ENCODE data around the gene SSU72.
"Not testable (repeated sequence)": the region's sequence is repeated elsewhere in the genome, so short reads cannot be mapped to it uniquely, and the experiment has no call there.

SSU72 gene

GRCh38 chr1:1529321-1529720 is 45.3 kb downstream of the SSU72 start:
- in situ Hi-C loops (cut with MboI; ENCODE audit: low sequenced_read_pairs, unreplicated experiment): no loop called here
- TF ChIP-seq CTCF (IDR thresholded peaks at IDR 0.05; ENCODE audit: borderline replicate concordance, control extremely low read depth, extremely low read depth, insufficient read depth, missing control alignments): no peak
- DNase-seq (ENCODE audit: low spot score): no peak

- in situ Hi-C loops (cut with MboI; ENCODE audit: low sequenced_read_pairs, unreplicated experiment): no loop called here
- DNase-seq (ENCODE audit: low spot score): no peak
- no peak for TF ChIP-seq CTCF (IDR thresholded peaks at IDR 0.05; ENCODE audit: borderline replicate concordance, control extremely low read depth, extremely low read depth, insufficient read depth, missing control alignments)
Measured at GRCh38 chr1:1528301-1529267, 46.1 kb downstream of the SSU72 start.

DNA sequence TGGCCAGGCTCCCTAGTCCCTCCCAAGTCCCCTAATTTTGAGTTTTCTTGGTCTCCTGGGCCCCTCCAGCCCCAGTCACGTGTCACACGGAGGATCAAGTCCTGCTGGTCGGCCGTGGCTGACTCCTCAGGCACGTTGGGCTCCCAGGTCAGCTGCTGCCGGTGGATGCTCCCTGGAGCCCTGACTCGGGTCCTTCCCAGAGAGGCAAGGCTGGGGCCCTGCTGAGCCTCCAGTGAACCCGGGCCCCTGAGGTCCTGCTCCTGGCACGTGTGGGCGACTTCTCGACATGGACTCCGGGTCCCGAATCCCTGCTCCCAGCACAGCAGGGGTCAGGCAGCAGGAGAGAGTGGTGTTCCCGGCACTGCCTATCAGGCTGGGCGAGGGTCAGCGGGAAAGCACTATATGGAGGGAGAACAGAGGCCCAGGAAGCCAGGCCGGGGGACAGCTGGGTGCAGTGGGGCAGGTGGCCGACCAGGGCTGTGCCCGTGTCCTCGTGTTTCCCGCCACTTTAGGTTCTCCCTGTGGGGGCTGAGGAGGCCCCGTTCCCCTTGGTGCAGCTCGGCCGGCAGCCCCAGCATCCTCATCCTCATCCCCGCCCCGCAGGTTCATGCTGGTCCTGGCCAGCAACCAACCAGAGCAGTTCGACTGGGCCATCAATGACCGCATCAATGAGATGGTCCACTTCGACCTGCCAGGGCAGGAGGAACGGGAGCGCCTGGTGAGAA is 47.4 kb downstream of the SSU72 start:
- no peak for DNase-seq (ENCODE audit: low spot score)
- TF ChIP-seq CTCF (IDR thresholded peaks at IDR 0.05; ENCODE audit: borderline replicate concordance, control extremely low read depth, extremely low read depth, insufficient read depth, missing control alignments): no peak
- in situ Hi-C loops (cut with MboI; ENCODE audit: low sequenced_read_pairs, unreplicated experiment): no loop called here

DNA sequence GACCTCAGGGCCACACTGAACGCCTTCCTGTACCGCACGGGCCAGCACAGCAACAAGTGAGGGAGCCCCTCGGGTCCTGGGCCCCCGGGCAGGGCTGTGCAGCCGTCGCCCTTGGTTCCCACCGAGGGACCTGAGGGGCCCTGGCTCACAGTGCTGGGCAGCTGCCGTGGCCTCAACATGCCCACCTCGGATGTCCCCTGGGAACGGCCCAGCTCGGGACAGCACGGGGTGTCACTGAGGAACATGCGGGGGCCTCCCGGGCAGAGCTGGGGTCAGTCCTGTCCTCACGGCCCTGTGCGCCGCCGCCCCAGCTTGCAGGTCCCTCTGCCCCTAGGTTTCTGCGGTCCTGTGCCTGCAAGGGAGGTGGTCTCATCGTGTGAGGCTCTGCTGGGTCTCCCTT is 48.2 kb downstream of the SSU72 start:
- in situ Hi-C loops (cut with MboI; ENCODE audit: low sequenced_read_pairs, unreplicated experiment); DNase-seq (ENCODE audit: low spot score): not testable (repeated sequence)

DNA sequence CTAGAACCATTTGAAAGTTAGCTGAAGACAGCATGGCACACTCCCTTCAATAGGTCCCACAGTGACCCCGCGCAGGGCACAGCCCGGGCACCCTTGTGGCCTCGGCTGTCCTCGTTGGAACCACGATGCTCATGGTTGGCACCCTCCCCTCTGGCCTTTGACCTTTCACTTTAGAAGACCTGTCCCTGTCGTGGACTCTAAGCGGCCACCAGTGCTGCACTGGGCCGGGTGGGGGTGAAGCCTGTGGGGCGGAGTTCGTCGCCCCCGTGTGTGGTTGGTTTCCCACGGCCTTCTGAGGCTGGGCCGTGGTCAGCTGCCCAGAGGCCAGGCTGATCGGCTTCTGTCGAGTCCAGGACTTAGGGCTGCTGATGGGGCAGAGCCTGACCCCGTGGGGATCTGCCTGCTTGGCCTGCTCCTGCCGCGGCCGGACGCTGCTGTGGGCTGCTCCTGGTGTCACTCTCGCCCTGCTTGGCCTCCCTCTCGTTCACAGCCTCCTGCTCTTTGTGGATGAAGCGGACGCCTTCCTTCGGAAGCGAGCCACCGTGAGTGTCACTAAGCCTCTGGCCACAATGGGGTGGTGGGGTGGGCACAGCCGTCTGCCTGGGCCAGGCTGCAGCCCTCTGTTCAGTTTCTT is 49.8 kb downstream of the SSU72 start:
- in situ Hi-C loops (cut with MboI; ENCODE audit: low sequenced_read_pairs, unreplicated experiment); DNase-seq (ENCODE audit: low spot score): not testable (repeated sequence)

DNA sequence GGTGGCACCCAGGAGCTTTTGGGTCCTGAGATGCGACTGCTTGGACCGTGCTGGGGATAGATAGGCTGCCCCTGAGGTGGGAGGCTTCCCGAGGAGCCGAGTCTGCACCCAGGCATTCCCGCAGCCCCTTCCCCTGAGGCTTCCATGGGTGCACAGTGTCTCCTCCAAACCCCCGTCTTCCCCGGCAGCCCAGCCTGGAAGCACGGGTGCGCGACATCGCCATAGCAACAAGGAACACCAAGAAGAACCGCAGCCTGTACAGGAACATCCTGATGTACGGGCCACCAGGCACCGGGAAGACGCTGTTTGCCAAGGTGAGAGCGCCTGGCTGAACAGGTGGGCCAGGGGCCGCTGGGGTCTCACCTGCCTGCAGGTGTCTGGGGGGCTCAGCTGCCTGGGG is 51.0 kb downstream of the SSU72 start:
- DNase-seq (ENCODE audit: low spot score); in situ Hi-C loops (cut with MboI; ENCODE audit: low sequenced_read_pairs, unreplicated experiment): not testable (repeated sequence)

GRCh38 chr1:1523226-1523625 is 51.4 kb downstream of the SSU72 start:
- in situ Hi-C loops (cut with MboI; ENCODE audit: low sequenced_read_pairs, unreplicated experiment); DNase-seq (ENCODE audit: low spot score): not testable (repeated sequence)

DNA sequence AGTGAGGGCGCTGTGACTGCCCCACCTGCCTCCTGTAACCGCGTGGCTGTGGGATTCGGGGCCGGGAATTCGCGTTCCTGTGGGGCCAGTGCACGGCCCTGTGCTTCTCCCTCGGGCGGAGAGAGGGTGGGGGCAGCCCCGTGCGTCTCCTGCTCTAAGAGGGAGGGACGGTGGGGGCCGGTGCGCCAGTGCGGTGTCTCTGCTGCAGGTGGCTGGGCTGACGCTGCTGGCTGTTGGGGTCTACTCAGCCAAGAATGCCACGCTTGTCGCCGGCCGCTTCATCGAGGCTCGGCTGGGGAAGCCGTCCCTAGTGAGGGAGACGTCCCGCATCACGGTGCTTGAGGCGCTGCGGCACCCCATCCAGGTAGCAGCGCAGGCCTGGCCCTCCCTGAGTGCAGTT is 52.1 kb downstream of the SSU72 start:
- in situ Hi-C loops (cut with MboI; ENCODE audit: low sequenced_read_pairs, unreplicated experiment); DNase-seq (ENCODE audit: low spot score): not testable (repeated sequence)

- DNase-seq (ENCODE audit: low spot score): no peak
- no peak for TF ChIP-seq CTCF (IDR thresholded peaks at IDR 0.05; ENCODE audit: borderline replicate concordance, control extremely low read depth, extremely low read depth, insufficient read depth, missing control alignments)
- in situ Hi-C loops (cut with MboI; ENCODE audit: low sequenced_read_pairs, unreplicated experiment): no loop called here
Measured at GRCh38 chr1:1521331-1521730, 53.3 kb downstream of the SSU72 start.

GRCh38 chr1:1519805-1520505 is 54.7 kb downstream of the SSU72 start:
- in situ Hi-C loops (cut with MboI; ENCODE audit: low sequenced_read_pairs, unreplicated experiment); DNase-seq (ENCODE audit: low spot score): not testable (repeated sequence)

- in situ Hi-C loops (cut with MboI; ENCODE audit: low sequenced_read_pairs, unreplicated experiment); DNase-seq (ENCODE audit: low spot score): not testable (repeated sequence)
Measured at GRCh38 chr1:1518621-1519007, 56.0 kb downstream of the SSU72 start.
